Mucosa of stomach (tissue), 1 donor: ENCODE measurements around the gene NFIA.

Experiments
- H3K27me3 ChIP-seq: one replicate; pipeline ENCODE4 v1.7.0; 2013; ENCODE audit warnings: mild to moderate bottlenecking, low read length; ENCODE audit not compliant: control insufficient read depth, insufficient read depth
- H3K36me3 ChIP-seq: one replicate; pipeline ENCODE4 v1.7.0; 2013; ENCODE audit warnings: low read length; ENCODE audit not compliant: control insufficient read depth, insufficient read depth
- H3K4me1 ChIP-seq: one replicate; pipeline ENCODE4 v1.7.0; 2013; ENCODE audit warnings: mild to moderate bottlenecking, low read length; ENCODE audit not compliant: control insufficient read depth, insufficient read depth
- H3K4me3 ChIP-seq: one replicate; pipeline ENCODE4 v1.7.0; 2013; ENCODE audit warnings: low read length
- H3K9ac ChIP-seq: one replicate; pipeline ENCODE4 v1.7.0; 2013; ENCODE audit warnings: mild to moderate bottlenecking, low read length, moderate library complexity
- H3K9me3 ChIP-seq: one replicate; pipeline ENCODE4 v1.7.0; 2013; ENCODE audit warnings: mild to moderate bottlenecking, low read length, moderate library complexity; ENCODE audit not compliant: control insufficient read depth
- donor health status: Pancreatic carcinoma.

NFIA gene

DNA sequence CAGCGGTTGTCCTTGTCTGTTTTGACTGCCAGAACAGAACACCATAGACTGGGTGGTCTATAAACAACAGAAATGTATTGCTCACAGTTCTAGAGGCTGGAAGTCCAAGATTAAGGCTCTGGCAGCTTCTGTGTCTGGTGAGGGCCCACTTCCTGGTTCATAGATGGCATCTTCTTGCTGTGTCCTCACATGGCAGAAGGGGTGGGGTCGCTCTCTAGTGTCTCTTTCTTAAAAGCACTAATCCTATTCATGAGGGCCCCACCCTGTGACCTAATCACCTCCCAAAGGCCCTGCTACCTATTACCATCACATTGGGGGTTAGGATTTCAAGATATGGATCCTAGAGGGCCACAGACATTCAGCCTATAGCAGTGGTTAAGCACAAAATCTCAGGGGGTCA, 304.4 kb downstream of the NFIA start:
- Histone ChIP-seq H3K36me3 (no peaks in the 10 kb centered on the region), H3K9me3 (no peaks in the 10 kb centered on the region), H3K4me3 (no peak overlapping the region), H3K9ac (no peak overlapping the region), H3K4me1 (no peaks in the 10 kb centered on the region), H3K27me3 (no peaks in the 10 kb centered on the region)

DNA sequence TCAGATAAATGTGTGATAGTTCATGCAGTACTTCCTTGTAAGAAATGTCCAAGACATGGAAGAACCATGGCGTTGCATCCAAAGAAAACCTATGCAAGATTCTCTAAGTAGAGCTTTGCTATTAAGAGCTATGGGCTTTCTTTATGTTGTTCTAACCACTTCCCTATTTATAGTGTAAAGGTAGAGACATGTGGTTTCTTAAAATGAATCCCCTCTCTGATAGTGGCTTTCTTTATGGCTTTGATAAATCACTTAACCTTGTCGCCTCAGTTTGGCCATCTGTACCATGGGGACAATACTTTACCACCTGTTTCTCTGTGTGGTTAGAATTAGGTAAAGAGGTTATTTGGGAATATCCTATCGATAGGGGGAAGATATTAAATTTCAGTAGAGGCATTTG, 305.5 kb downstream of the NFIA start:
- H3K27me3 ChIP-seq, result no peaks in the 10 kb centered on the region
- no peaks in the 10 kb centered on the region for H3K36me3 ChIP-seq
- no peak overlapping the region for H3K9ac ChIP-seq
- no peak overlapping the region for H3K4me3 ChIP-seq
- H3K9me3 ChIP-seq, result no peaks in the 10 kb centered on the region
- no peaks in the 10 kb centered on the region for H3K4me1 ChIP-seq

DNA sequence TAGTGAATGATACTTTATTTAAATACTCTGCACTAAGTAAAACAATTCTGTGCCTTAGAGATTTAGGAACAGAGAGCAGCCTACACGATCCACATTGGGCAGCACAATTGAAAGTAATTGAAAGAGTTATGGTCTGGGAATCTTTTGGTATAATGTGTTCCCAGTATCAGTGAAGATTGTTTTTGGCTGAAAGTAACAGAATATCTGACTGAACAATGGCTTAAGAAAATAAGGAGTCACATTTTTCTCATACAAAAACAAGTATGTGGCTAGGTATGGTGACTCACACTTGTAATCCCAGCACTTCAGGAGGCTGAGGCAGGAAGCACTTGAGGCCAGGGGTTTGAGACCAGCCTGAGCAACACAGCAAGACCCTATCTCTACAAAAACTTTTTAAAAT, 306.2 kb downstream of the NFIA start:
- Histone ChIP-seq H3K27me3 (no peaks in the 10 kb centered on the region), H3K4me1 (no peaks in the 10 kb centered on the region), H3K4me3 (no peak overlapping the region), H3K9me3 (no peaks in the 10 kb centered on the region), H3K36me3 (no peaks in the 10 kb centered on the region), H3K9ac (no peak overlapping the region)

DNA sequence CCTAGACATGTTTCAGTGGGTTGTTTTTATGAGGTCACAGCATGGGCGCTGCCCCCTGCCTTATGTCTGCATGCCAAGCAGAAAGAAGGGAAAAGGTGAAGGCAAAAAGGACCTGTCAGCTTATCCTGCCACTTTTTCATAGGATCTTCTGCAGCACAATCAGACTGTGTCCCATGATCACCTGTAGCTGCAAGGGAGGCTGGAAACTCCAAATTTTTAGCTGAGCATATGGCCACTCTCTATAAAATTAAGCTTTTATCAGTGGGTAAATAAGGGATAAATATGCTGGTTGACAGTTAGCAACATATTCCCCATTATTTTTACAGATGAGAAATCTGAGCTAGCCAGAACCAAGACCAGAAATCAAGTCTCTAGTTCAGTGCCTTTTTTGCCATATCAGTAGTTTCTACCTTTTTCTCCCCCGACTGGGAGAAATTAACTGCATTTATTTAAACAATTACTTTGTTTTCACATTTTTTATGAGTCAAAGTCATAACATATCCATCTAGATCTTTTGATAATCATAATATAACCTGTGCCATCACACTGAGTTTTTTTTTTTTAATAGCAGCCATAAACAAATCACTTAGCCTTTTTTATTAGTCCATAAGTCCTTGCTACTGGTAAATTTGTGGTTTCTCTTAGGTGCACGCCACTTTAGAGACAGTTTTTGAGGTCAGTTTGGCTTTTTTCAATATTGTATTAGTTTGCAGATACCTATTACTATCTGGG, 307.0 kb downstream of the NFIA start:
- no peak overlapping the region for H3K4me3 ChIP-seq
- no peaks in the 10 kb centered on the region for H3K4me1 ChIP-seq
- no peaks in the 10 kb centered on the region for H3K36me3 ChIP-seq
- H3K27me3 ChIP-seq, result no peaks in the 10 kb centered on the region
- no peak overlapping the region for H3K9ac ChIP-seq
- no peaks in the 10 kb centered on the region for H3K9me3 ChIP-seq

DNA sequence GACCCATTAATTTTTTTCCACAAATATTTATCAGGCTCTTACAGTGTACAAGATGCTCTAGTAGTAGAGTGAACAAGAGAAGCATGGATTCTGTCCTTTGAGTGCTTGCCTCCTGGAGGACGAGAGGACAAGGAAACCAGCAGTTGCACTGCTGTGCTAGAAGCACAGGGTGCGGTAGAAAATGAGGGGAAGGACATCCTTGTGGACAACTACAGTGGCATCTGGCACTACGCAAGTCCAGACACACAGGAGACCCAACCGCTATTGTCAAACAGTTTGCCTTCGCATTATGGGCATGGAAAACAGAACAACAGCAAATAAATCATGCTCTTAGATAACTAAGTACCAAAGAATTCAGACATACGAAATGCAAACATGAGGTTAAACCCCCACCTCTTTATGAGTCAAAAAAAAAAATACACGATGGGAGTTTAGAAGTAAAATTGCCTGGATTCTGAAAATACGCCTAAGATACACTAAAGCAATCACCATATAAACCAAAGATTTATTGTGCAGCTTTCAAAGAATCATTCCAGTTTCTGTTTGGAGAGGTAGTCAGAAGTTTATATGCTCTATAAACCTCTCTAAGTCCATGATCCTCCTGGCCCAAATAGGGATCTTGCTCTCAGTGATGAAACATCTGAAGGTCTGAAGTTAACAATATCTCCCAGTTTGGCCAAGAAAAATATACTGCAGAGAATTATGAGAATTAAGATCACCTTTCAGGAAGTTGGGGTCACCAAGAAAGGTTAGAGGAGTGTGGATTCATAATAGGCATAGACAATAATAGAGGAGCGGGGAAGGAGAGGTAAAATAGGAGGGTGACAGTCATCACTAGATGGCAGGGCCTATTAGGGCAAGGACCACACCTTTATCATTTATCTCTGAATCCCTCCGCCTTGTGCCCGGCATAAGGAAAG, 307.8 kb downstream of the NFIA start:
- Histone ChIP-seq H3K36me3 (no peaks in the 10 kb centered on the region), H3K9me3 (no peaks in the 10 kb centered on the region), H3K9ac (no peak overlapping the region), H3K4me1 (no peaks in the 10 kb centered on the region), H3K4me3 (no peak overlapping the region), H3K27me3 (no peaks in the 10 kb centered on the region)

DNA sequence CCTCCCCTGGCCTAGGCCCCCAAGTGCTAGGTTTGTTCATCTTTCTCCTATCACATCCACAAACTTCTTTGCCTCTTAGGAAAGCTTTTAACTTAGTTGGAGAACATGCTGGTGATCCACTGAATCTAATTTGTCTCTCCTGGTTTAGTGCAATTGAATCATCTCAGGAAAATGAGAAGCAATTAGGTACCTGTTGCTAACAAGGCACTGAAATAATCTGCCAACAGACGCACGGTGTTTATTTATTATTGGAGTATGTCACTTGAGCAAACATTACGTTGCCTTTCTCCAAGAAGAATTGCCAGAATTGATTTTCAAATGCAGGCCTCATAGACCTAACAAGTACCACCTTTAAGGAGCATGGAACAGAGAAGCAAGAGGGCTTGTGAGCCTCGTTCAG, 309.4 kb downstream of the NFIA start:
- H3K27me3 ChIP-seq, result no peaks in the 10 kb centered on the region
- H3K9ac ChIP-seq, result no peak overlapping the region
- no peaks in the 10 kb centered on the region for H3K4me1 ChIP-seq
- no peaks in the 10 kb centered on the region for H3K36me3 ChIP-seq
- H3K9me3 ChIP-seq, result no peaks in the 10 kb centered on the region
- H3K4me3 ChIP-seq, result no peak overlapping the region

DNA sequence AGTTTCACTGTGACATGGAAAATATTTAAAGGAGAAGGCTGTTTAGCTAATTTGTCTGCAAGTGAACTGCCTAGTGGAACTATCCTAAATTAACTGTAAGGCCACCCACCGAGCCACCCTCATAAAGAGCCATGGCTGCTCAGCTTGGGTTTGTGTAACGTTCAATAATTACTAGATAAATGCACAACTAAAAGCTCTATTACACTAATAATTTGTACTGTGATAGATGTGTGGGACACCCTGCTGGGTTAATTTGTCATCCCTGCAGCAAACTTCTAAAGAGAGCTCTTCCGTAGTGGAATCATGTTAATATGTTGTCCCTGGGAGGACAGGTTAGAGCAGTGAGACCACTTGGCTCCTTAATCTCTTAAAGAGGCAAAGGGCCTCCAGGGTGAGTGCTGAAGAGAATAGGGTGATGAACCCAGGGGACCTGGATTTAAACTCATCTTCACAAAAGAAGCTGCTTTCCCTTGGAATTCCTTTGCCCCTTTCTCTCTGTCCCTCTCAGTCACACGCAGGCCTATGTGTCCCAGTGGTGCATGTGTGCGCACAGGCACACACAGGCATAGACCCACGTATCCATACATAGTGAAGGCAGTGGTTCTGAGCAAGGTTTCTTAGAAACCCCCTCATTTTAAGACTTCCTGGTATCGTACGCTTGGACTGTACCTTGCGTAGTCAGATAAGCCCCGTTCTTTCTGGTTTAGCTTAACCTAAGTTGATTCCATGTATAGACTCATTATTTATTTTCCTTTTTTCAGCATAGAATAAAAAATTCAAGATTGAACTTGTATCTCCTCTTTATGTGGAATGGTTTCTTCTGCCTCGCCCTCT, 310.3 kb downstream of the NFIA start:
- H3K27me3 ChIP-seq, result no peaks in the 10 kb centered on the region
- no peaks in the 10 kb centered on the region for H3K4me1 ChIP-seq
- H3K9ac ChIP-seq, result no peak overlapping the region
- no peaks in the 10 kb centered on the region for H3K9me3 ChIP-seq
- H3K36me3 ChIP-seq, result no peaks in the 10 kb centered on the region
- no peak overlapping the region for H3K4me3 ChIP-seq

DNA sequence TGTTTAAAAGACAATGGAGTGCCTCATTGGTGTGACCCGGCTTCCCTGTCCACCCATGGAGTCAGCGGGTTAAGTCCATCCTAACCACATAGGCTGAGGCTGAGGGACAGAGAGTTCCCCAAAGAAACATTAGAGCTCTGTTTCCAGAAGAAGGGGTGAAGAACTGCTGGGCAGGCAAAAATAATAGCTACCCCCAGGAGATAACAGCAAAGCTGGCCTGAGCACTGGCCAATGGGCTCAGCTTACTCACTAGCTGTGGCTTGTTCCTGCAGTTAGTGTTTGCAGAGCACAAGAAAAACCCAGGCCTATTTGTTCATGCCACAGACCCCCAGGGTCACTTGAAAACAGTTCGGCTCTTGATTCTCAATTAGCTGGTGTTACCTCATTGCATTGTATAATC, 311.2 kb downstream of the NFIA start:
- Histone ChIP-seq H3K27me3 (no peaks in the 10 kb centered on the region), H3K9ac (no peak overlapping the region)

DNA sequence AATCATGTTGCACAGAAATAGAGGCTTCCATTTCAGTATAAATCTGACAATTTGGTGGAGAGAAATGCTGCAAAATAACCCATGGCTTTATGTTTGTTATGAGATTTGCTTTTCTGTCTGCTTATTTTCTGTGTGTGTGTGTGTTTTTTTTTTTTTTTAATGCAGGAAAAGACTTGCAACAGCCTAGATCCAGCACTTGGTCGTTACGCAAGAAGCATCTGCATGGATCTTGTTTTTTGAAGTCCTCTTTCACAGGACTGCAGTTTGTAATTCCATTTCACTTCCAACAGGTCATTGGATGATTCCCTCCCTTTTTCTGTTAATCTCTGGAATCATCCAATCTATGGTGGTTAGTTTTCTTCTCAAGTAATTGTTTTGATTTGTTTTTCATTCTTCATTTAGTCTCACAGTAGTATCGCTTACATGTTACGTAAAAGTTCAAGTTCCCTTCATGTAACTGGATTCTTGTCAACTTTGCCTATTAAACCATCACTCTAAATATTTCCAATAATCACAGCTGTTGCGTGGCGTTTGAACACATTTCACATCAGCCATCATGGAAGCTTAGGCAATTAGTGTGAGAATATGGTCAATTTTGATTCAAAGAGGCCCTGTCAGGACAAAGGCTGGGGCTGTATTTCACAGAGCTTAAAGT, 312.9 kb downstream of the NFIA start:
- no peaks in the 10 kb centered on the region for H3K9me3 ChIP-seq
- H3K4me3 ChIP-seq, result no peak overlapping the region
- no peak overlapping the region for H3K9ac ChIP-seq
- no peaks in the 10 kb centered on the region for H3K4me1 ChIP-seq
- H3K36me3 ChIP-seq, result no peaks in the 10 kb centered on the region
- no peaks in the 10 kb centered on the region for H3K27me3 ChIP-seq

More for the DNA sequence above, 311.2 kb downstream of the NFIA start:
- Histone ChIP-seq H3K4me1 (no peaks in the 10 kb centered on the region), H3K4me3 (no peak overlapping the region), H3K36me3 (no peaks in the 10 kb centered on the region), H3K9me3 (no peaks in the 10 kb centered on the region)

DNA sequence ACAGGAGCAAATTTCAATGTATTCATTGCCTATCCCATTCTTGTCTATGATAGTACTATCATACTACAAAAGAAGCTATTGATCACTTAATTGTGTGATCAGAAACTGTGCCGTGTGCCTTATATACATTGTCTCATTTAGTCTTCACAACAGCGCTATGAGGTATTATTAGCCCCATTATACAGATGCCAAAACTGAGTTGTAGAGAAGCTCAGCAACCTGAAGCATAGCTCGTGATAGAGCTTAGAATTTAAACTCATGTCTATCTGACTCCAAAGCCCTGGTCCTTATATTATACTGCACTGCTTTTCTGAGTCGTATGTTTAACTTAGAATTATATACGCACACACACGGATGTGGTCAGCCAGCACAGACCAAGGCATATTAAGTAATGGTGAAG, 315.1 kb downstream of the NFIA start:
- no peaks in the 10 kb centered on the region for H3K4me1 ChIP-seq
- H3K36me3 ChIP-seq, result no peaks in the 10 kb centered on the region
- no peak overlapping the region for H3K9ac ChIP-seq
- no peaks in the 10 kb centered on the region for H3K9me3 ChIP-seq
- H3K27me3 ChIP-seq, result no peaks in the 10 kb centered on the region
- no peak overlapping the region for H3K4me3 ChIP-seq

DNA sequence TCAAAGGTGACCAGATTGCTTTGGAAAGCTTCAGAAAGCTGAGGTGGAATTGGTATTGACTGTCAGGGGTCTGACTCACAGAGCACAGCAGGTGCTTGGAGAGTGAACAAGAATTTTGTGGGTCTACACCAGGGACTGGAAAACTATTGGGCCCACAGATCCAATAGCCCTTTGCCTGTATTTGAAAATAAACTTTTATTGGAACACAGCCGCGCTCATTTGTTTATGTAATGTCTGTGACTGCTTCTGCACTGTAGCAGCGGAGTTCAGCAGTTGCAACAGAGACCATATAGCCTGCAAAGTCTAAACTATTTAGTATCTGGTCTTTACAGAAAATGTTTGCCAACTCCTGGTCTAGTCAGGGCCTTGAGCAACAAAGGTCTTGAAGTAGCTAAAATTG, 315.6 kb downstream of the NFIA start:
- no peaks in the 10 kb centered on the region for H3K36me3 ChIP-seq
- H3K27me3 ChIP-seq, result no peaks in the 10 kb centered on the region
- H3K4me3 ChIP-seq, result no peak overlapping the region
- no peaks in the 10 kb centered on the region for H3K4me1 ChIP-seq
- no peaks in the 10 kb centered on the region for H3K9me3 ChIP-seq
- no peak overlapping the region for H3K9ac ChIP-seq
